NCI-H1436 (cell line): ENCODE data around the gene JOSD2.
"Not testable (repeated sequence)": the region's sequence is repeated elsewhere in the genome, so short reads cannot be mapped to it uniquely, and the experiment has no call there.

Experiments
- DNase-seq: peaks from one replicate; lab custom pipeline; 2025; lab: John Stamatoyannopoulos, UW

JOSD2 gene

DNA sequence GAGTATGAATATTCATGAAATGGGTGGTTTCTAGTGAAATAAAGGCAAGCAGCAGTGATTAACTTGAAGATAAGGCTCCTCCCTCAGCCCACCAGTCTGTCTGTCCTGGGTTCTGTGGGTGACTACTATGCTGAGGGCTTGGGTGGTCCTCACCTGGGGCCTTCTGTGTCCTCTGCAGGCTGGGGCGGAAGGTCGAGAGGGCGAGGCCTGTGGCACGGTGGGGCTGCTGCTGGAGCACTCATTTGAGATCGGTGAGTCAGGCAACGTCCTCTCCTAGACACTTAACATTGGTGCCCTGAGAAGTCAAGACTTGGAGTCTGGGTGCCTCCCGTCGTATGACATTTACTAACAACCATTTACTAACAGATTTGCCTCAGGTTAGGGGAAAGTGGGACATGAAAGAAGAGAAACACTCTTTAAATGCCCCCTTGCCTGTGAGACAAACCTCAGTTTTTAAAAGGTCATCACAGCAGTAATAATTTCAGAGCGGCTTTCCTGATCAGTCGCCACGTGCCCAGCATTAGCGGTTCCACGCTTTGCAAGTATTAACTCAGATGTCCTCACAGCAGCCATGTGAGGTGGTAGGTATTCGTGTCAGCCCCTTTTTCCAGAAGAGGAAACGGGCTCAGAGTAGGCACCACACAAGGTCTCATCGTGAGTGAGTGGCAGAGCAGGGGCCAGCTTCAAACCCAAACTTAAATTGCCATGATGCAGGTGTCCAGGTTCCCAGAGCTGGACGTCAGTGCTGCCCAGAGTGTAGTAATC is 33.1 kb downstream of the JOSD2 start:
- no peak for DNase-seq

DNA sequence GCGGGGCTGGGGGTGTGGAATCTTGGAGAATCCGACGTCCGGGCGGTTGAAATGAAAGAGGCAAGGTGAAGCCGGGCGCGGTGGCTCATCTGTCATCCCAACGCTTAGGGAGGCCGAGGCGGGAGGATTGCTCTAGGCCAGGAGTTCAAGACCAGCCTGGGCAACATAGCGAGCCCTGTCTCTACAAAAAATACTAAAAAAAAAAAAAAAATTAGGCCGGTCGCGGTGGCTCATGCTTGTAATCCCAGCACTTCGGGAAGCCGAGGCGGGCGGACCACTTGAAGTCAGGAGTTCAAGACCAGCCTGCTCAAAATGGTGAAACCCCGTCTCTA is 34.1 kb downstream of the JOSD2 start:
- no peak for DNase-seq

DNA sequence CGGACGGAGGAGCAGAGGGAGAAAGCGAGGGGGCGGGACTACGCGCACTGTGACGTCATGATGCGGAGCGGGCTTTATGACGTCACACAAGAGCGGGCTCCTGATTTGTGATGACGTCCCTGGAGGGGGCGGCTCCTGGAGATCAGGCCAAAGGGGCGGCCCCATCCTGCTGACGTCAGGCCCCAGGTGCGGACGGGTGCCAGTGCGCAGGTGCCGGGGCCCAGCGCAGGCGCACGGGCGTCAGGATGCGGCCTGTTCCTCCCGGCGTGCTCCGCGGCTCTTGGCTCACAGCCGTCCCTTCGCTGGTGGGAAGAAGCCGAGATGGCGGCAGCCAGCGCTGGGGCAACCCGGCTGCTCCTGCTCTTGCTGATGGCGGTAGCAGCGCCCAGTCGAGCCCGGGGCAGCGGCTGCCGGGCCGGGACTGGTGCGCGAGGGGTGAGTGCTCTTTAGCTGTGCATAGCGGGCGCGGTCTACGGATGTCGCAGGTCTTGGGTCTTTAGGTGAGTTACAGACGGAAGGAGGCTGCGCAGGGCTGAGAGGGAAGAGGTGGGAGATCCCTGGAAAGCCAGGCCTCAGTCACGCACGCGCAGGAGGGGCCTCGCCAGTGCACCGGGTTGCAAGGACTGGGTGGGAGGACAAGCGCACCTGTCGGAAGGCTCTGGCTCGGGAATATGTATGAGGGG is 34.6 kb downstream of the JOSD2 start, which contains the start of the genes EMC10 and GARIN5A:
TSS of gene EMC10 (plus strand) at position 284 of the 683 bp plus-strand sequence. CDS start at position 322, 38 bp downstream.
TSS of gene GARIN5A (minus strand) at position 625 of the 683 bp plus-strand sequence. CDS start at position 165, 460 bp downstream.
- DNase-seq, result peak; percentile 96

DNA sequence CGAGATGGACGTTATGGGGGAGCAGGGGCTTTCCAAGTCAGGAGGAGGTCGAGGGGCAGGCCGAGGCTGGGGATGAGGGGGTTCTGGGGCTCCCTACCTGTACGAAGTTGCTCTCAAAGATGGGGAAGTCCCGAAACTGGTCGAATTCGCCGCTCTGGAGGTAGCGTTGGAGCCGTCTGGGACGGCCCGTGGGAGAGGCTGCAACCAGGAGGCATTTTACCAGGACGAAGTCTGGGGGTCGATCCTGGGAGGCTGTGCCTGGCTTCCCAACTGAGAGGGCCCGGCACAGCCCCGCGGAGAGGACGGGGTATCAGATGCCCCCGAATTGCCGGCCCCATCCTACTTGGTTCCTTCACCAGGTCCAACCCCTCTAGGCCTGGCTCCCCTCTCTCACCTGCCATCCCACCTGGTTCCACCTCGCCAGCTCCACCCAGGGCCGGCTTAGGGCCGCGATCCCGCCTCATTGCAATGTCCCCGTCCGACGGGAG is 35.2 kb downstream of the JOSD2 start:
- DNase-seq, result no peak

DNA sequence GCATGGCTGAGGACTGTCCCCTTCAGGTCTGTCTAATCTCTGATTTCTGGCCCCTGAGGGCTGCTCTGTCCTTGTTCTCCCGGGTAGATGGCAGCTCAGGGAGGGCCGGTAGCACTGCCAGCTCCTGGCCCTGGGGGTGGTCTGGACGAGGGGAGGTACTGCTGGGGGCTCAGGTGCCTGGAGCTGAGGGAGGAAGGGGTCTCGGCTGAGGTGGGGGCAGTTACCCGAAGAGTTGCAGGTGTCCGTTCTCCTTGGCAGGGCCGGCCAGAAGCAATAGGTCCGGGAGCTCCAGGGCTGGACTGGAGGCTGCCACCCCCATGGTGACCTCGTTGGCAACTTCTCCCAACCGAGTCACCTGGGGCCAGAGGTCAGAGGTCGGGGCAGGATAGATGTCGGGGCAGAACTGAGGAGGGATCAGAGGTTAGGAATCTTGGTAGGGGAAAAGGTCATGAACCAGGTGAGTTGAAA is 35.9 kb downstream of the JOSD2 start:
- no peak for DNase-seq

DNA sequence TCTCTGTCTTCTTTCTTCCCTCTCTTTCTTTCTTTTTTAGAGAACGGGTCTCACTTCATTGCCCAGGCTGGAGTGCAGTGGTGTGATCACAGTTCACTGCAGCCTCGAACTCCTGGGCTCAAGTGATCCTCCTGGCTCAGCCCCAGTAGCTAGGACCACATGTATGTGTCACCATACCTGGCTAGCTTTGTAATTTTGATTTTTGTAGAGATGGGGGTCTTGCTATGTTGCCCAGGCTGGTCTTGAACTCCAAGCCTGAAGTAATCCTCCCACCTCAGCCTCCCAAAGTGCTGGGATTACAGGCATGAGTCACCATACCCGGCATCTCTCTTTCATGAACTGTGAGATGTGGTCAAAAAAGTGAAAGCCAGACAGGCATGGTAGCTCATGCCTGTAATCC is 37.7 kb downstream of the JOSD2 start:
- DNase-seq, result not testable (repeated sequence)

DNA sequence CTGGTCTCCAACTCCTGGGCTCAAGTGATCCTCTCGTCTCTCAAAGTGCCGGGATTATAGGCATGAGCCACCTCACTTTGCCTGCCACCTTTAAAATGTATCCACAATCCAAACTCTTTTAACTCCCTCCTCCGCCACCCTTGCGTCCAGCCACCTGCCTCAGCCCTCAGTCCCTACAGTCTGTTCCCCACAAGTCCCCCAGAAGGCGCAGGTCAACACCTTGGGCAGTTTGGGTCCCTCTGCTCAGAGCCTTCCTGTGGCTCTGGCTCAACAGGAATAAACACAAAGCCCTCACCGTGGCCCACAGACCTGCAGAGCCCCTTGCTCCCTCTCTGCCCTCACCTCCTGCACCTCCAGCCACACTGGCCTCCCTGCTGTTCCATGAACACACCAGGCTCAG is 42.2 kb downstream of the JOSD2 start:
- DNase-seq, result no peak

DNA sequence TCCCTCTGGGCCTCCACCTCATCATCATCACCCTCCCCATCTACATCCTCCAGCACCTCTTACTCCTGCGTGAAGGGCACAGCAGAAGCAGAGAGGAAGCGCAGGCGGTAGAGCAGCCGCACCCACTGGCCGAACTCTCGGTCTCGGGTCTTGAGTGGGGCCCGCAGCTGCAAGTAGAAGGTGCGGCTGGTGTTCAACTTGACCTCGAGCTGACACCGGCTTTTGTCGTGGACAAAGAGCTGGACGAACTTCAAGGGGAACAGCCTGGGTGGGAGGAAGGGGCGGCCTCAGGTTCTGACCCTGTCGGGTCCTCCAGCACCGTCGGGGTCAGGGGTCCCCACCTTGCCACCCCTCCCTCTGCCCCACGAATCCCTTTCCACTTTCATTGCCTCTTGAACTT is 43.4 kb downstream of the JOSD2 start:
- no peak for DNase-seq

DNA sequence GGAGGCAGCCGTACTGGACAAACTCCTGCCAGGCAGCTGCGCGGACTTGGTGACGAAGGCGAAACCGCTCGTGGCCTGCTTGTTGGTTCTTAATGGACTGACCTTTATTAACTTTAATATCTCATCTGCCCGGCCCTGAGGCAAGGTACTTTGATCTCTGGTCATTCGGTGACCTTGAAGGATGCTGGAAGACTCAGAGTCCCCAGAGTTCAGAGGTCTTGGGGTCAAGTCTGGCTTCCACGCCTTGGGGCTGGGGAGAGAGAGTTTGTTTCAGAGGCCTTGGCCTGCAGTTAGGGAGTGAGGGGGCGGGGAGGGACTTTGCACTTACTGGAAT is 44.3 kb downstream of the JOSD2 start:
- no peak for DNase-seq

DNA sequence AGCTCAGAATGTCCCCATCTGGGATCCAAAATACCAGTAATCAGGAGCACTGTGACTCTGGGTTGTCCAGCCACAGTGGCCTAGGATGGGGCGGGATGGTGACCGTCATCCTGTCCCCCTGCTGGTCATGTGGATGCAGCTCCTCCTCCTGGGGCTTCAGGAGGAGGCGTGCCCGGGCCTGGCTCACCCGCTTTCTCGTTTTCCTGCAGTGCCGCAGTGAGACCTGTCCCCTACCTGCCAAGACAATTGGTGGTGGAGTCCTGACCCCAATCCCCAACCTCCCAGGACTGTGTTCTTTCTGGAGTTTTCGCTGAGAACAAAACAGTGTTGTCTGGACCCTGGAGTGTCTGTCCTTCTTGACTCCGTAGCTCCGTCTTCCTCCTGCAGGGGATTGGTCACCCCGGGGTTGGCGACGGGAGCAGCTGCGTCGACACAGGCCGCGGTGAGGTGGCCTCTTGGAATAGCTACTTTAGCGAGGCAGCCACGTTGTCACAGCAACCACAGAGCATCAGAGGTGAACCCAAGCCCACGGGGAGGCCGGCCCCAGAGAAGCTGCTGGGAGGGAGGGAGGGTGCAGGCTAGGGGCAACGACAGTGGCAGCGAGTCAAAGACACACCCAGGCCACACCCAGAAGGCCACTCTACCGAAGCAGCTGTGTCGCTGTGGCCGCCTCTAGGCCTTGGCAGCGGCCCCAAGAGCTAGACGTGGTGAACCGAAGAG is 44.8 kb downstream of the JOSD2 start:
- peak; percentile 7 for DNase-seq

DNA sequence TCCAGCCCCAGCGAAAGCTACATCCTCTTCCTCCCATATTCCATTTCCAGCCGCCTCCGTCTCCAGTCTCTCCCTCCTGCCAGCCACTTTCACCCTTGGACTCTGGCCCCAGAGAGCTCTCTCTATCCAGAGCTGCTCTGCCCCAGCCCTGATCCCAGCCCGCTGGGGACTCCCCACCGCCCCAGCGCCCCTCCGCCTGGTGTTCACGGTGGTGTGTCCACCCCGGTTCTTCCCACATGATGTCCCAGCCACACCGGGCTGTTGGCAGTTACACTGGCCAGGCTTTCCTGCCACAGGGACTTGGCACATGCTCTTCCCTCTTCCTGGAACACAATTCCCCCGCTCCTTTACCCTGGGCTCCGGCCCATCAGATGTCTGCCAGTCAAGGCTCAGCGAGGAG is 46.0 kb downstream of the JOSD2 start:
- DNase-seq, result no peak

DNA sequence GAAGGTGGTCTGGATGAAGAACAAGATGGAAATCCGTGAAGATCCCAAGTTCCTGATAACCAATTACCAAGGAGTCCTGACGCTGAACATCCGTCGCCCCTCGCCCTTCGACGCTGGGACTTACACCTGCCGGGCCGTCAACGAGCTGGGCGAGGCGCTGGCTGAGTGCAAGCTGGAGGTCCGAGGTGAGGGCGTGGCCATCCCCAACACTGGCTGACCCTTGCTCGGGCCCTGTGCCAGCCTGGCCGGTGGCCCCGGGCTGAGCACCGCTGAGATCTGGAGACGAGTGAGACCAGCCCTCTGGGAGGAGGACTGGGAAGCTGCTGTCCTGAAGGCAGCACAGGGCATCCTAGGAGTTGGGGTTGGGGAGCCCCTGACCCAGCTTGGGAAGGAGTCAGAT is 46.6 kb downstream of the JOSD2 start:
- no peak for DNase-seq

DNA sequence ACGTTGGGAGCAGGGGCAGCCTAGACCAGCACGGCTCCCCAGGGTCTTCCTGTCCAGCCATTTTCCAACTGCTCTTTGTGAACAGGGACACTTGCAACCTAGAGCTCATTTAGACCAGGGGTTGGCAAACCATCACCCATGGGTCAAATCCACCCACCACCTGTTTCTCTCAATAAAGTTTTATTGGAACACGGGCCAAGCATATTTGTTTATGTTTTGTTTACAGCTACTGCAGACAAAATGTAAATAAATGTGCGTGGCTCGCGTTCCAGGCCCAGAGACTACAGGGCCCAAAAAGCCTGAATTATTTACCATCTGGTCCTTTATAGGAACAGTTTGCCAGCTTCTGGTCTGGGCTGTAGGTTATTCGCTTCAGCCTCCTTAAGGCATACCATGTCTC is 48.0 kb downstream of the JOSD2 start:
- DNase-seq, result no peak

DNA sequence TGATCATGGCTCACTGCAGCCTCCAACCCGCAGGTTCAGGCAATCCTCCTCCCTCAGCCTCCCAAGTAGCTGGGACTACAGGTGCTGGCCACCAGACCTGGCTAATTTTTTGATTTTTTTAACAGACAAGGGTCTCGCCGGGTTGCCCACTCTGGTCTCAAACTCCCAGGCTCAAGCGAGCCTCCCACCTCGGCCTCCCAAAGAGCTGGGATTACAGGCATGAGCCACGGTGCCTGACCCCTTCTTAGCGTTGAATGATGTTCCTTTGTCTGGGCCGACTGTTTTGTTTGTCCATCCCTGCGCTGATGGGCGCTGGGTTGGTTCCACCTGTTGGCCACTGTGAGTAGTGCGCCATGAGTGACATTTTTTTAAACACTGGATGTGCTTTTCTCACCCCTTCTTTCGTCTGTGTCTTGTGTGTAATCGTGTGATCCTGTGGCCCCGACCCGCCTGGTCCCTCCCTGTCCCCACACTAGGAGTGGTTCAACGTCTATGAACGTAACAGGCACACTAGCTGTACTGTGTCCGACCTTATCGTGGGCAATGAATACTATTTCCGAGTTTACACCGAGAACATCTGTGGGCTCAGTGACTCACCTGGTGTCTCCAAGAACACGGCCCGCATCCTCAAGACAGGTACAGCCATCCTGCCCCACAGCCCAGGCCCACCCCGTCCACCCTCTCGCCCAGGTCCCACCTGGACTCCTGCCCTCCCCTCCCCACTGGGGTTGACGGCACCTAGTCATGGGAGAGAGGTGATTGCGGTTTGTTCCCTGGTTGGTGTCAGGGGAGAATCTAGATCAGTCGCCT is 49.7 kb downstream of the JOSD2 start:
- DNase-seq, result peak; percentile 75

DNA sequence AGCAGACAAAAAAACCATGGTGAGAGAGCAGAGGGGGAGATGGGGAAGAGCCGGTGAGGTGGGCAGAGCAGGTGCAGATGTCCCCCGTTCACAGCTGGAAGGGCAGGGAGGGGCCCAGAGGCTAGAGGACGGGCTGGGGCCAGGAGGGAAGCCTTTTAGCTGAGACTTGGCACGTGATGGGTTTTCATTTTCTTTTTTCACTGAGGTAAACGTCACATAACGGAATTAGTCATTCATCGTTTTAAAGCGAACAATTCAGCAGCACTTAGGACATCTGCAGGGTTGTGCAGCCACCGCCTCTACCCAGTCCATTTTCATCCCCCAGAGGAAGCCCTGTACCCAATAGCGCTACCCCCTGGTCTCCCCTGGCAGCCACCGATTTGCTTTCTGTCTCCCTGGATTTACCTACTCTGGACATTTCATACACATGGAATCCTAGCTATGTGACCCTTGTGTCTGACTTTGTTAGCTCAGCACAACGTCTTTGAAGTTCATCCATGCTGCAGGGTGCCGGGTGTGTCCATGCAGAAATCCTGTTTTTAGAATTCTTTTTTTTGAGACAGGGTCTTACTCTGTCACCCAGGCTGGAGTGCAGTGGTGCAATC is 50.7 kb downstream of the JOSD2 start:
- no peak for DNase-seq

DNA sequence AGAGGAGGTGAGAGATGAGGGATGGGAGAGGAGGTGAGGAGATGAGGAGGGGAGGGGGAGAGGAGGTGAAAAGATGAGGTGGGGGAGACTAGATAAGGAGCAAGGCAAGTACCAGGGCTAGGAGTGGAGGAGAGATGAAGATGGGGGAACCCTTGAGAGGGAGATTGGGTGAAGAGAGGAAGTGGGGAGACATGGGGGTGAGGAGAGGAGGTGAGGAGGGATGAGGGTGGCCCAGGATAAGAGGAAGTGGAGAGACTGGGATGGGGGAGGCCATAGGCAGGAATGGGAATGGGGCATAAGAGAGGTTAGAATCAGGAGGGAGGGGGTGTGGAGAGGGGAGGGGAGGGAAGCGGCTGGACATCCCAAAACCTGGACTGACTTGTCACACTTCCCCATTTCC is 51.4 kb downstream of the JOSD2 start:
- DNase-seq, result no peak

DNA sequence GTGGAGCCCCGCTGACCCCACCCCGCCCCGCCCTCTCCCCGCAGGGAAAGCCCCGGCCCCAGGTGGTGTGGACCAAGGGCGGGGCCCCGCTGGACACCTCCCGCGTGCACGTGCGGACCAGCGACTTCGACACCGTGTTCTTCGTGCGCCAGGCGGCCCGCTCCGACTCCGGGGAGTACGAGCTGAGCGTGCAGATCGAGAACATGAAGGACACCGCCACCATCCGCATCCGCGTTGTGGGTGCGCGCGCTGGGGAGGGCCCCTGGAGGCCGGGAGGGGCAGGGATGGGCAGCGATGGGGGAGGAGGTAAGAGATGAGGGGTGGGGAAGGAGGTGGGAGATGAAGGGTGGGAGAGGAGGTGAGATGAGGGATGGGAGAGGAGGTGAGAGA is 51.9 kb downstream of the JOSD2 start:
- DNase-seq, result no peak

DNA sequence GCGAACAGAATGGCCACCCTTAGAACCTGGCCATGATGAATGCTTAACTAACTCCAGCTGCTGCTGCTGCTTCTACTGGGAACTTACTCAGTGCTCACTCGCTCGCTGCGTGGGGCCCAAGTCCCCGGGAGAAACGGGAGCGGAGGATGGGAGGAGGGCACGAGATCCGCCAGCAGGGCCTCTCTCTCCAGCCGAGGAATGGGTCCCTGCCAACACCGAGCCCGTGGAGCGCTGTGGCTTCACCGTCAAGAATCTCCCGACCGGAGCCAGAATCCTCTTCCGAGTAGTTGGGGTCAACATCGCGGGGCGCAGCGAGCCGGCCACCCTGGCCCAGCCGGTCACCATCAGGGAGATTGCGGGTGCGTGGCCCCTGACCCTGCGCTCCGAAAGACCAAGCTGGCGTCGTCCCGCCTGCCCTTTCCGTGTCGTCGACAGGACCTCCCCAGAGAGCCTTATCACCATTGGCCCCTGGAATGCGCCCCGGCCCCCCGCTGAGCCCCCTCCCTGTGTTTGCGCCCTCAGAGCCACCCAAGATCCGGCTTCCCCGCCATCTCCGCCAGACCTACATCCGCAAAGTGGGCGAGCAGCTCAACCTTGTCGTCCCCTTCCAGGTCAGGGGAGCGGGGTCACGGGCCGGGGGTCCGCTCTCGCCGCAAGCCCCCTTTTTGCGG is 52.5 kb downstream of the JOSD2 start:
- DNase-seq, result no peak

DNA sequence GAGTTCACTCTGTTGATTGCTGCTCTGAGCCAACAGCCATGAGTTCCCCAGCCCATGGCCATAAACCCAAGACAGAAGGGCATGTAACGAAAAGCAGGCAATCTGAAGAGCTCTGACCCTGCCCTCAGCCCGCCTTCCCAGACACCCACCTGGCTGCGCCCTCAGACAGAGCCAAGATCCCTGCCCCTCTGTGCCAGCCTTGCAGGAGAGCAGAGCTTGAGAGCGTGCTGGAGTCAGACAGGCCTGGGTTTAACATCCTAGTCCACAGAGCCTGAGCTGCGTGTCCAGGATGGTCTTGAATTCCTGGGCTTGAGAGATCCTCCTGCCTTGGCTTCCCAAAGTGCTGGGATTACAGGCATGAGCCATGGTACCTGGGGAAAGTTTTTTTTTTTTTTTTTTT is 53.7 kb downstream of the JOSD2 start:
- DNase-seq, result no peak
